ENCODE data around the gene NOL3. TPM values are rescaled to one million over a fixed set of nuclear protein-coding genes. Genes with fewer than 3 reads are reported as not detected.

NOL3 gene
- total RNA-seq, 1 experiment from 2014 or later: 68.0 TPM

DNA sequence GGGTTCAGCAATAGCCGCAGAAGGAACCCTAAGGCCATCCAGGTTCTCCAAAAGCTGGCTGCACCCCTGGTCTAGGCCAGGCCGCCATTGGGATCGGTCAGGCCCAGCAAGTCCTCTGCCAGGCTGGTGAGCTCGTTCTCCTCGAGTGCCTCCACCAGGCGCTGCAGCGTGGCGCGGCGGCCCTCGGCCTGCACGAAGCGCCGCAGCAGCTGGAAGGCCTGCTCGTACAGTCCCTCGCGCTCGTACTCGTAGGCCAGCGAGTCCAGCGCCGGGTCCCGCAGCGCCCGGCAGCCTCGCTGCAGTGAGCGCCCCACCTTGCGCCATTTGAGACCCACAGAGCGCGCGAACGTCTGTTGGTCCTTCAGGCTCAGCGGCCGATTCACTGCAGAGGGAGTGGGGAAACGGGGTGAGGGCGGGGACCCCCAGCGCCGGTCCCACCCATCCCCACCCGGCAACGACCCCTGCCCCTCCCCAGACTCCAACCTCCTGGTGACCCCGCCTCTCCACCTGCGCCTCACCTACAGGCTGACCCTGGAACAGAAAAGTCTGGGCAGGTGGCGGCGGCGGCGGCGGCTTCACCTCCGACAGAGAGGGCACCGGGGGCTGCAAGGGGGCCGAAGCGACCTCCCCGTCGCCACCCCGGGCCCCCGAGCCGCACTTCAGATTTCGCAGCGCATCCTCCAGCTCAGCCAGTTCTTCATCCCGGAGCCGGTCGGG, 15.6 kb upstream of the NOL3 start:
- H2AFZ ChIP-seq: no peak overlapping the region
- no peak overlapping the region for H3K4me3 ChIP-seq
- intact Hi-C loops (cut with micrococcal nuclease; ENCODE audit: unreplicated experiment): loop anchor here (1.0 to 5.0 kb wide), 2 partner anchors 42 to 136 kb away; no protein-coding TSS in a partner anchor
- H4K20me1 ChIP-seq (ENCODE audit: insufficient read depth): 0 out of 2 replicates have a peak, but pooled peaks cover 3% of the 10 kb centered on the region
- POLR2A ChIA-PET (ENCODE audit: unreplicated experiment): no interaction called here
- H3K36me3 ChIP-seq (ENCODE audit: low read depth): no peaks in the 10 kb centered on the region
- no peaks in the 10 kb centered on the region for H3K9me2 ChIP-seq (ENCODE audit: insufficient read depth)
- peaks cover 29% of the 10 kb centered on the region; the same call in 1 of the 2 replicates for H3F3A ChIP-seq (ENCODE audit: insufficient read depth, low read depth)
- peaks cover 9% of the 10 kb centered on the region; the same call in 1 of the 2 replicates for H3K79me2 ChIP-seq (ENCODE audit: low read depth)
- CTCF ChIA-PET: interaction anchor here (0.7 to 1.3 kb wide), 3 partner anchors 15 to 137 kb away, joined by 4 to 9 read pairs (median 6); partner anchors contain the start of gene NOL3
- no peak overlapping the region for H3K27ac ChIP-seq
- TF ChIP-seq, protein P1, sequence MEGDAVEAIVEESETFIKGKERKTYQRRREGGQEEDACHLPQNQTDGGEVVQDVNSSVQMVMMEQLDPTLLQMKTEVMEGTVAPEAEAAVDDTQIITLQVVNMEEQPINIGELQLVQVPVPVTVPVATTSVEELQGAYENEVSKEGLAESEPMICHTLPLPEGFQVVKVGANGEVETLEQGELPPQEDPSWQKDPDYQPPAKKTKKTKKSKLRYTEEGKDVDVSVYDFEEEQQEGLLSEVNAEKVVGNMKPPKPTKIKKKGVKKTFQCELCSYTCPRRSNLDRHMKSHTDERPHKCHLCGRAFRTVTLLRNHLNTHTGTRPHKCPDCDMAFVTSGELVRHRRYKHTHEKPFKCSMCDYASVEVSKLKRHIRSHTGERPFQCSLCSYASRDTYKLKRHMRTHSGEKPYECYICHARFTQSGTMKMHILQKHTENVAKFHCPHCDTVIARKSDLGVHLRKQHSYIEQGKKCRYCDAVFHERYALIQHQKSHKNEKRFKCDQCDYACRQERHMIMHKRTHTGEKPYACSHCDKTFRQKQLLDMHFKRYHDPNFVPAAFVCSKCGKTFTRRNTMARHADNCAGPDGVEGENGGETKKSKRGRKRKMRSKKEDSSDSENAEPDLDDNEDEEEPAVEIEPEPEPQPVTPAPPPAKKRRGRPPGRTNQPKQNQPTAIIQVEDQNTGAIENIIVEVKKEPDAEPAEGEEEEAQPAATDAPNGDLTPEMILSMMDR (conservative IDR thresholded peaks at IDR 0.05): no peak
- TF ChIP-seq EZH2 (IDR thresholded peaks at IDR 0.05; ENCODE audit: low read depth): no peak
- BruUV-seq (replicated peaks): no TSS peak
- no peaks in the 10 kb centered on the region for H3K9me3 ChIP-seq (ENCODE audit: insufficient read depth, low read depth)
- DNase-seq: no peak
- no peak overlapping the region for H3K4me2 ChIP-seq
- H3K4me1 ChIP-seq (replicated peaks; ENCODE audit: insufficient read depth): peaks cover 9% of the 10 kb centered on the region
- no peaks in the 10 kb centered on the region for H3K27me3 ChIP-seq (ENCODE audit: insufficient read depth, low read depth)

DNA sequence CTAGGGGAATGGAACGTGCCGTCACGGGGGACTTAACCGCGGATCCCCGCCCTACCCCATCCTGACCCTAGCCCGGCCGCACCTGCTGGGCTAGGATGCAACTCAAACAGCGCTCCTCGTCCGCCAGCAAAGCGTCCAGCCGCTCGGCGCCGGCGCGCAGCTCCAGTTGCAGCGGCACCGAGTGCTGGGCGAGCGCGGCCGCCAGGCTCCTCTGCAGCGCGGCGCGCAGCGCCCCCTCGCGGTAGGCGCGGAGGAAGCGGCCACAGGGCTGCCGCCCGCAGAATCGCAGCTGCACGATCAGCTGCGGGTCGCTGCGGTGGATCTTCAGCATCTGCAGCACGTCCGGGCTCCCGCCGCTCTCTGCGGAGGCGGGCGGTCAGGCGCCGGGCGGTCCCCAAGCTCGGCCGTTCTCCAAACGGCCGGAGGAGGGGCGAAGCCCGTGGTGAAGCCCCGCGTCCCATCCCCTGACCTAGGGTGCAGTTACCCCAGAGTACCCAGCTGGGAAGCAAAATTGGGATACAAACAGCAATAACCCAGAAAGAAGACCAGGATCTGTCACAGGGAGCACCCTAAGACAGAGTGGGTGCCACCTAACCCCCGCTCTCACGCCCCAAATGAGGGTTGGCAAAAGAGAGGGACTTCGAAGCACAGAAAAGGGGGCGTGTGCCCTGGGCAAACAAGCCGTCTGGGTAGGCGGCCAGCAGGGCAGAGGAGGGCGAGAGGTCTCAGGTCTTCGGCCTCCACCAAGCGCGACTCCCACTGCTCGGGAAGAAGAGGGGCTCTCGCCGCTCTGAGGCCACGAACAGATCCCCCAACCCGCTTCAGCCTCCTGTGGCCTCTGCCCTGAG, 14.8 kb upstream of the NOL3 start:
- H3K79me2 ChIP-seq (ENCODE audit: low read depth): peaks cover 9% of the 10 kb centered on the region; the same call in 1 of the 2 replicates
- H3K36me3 ChIP-seq (ENCODE audit: low read depth): no peaks in the 10 kb centered on the region
- H3K27ac ChIP-seq: no peak overlapping the region
- intact Hi-C loops (cut with micrococcal nuclease; ENCODE audit: unreplicated experiment): loop anchor here (1.0 to 5.0 kb wide), 2 partner anchors 43 to 137 kb away; no protein-coding TSS in a partner anchor
- H4K20me1 ChIP-seq (ENCODE audit: insufficient read depth): 0 out of 2 replicates have a peak, but pooled peaks cover 3% of the 10 kb centered on the region
- peaks cover 9% of the 10 kb centered on the region for H3K4me1 ChIP-seq (replicated peaks; ENCODE audit: insufficient read depth)
- no peak overlapping the region for H3K4me3 ChIP-seq
- H3K9me2 ChIP-seq (ENCODE audit: insufficient read depth): no peaks in the 10 kb centered on the region
- ChIA-PET CTCF (interaction anchor here (0.7 to 1.3 kb wide), 3 partner anchors 15 to 138 kb away, joined by 4 to 9 read pairs (median 6); partner anchors contain the start of gene NOL3), POLR2A (ENCODE audit: unreplicated experiment) (no interaction called here)
- DNase-seq: peak in 1 of 2 experiments; percentile 62
- no TSS peak for BruUV-seq (replicated peaks)
- H3K4me2 ChIP-seq: no peak overlapping the region
- H2AFZ ChIP-seq: no peak overlapping the region
- H3K27me3 ChIP-seq (ENCODE audit: insufficient read depth, low read depth): no peaks in the 10 kb centered on the region
- no peak for TF ChIP-seq EZH2 (IDR thresholded peaks at IDR 0.05; ENCODE audit: low read depth)
- TF ChIP-seq, protein P1 (conservative IDR thresholded peaks at IDR 0.05): no peak
- no peaks in the 10 kb centered on the region for H3K9me3 ChIP-seq (ENCODE audit: insufficient read depth, low read depth)
- H3F3A ChIP-seq (ENCODE audit: insufficient read depth, low read depth): peaks cover 29% of the 10 kb centered on the region; the same call in 1 of the 2 replicates

DNA sequence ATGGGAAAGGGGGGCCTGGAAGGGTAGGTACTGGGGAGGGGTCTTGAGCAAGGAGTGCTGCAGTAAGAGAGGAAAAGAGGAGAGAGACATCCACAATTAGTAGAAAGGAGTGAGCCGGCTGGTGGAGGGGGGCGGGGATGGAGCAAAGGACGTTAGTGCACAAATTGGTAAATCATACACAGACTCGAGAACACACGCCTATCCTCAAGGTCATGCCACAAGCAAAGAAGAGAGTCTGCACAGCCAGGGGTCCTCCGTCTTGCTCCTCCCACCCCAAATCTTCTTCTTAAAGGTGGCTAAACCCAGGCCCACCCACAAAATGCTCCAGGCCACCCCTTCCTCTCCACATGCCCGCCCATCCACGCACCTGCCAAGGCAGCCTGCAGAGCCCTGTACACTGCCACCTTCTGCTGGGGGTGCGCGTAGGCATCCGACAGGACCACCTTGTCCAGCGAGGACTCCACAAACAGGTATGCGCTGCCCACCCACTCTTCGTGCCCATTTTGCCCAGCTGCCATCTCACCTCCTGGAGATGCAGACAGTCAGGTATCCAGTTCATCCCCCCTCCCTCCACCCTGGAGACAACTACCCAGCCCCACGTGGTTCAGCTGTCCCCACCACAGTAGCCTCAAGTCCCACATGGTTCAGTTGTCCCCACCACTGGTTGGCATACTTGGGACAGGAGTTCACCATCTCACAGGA, 14.0 kb upstream of the NOL3 start:
- TF ChIP-seq, protein P1 (conservative IDR thresholded peaks at IDR 0.05): no peak
- no peak for TF ChIP-seq EZH2 (IDR thresholded peaks at IDR 0.05; ENCODE audit: low read depth)
- Histone ChIP-seq H4K20me1 (ENCODE audit: insufficient read depth) (0 out of 2 replicates have a peak, but pooled peaks cover 3% of the 10 kb centered on the region), H3K27me3 (ENCODE audit: insufficient read depth, low read depth) (no peaks in the 10 kb centered on the region), H3F3A (ENCODE audit: insufficient read depth, low read depth) (peaks cover 29% of the 10 kb centered on the region; the same call in 1 of the 2 replicates), H3K4me3 (no peak overlapping the region), H3K4me2 (no peak overlapping the region), H2AFZ (no peak overlapping the region), H3K79me2 (ENCODE audit: low read depth) (peaks cover 9% of the 10 kb centered on the region), H3K4me1 (replicated peaks; ENCODE audit: insufficient read depth) (peaks cover 9% of the 10 kb centered on the region), H3K27ac (no peak overlapping the region), H3K9me2 (ENCODE audit: insufficient read depth) (no peaks in the 10 kb centered on the region), H3K36me3 (ENCODE audit: low read depth) (no peaks in the 10 kb centered on the region), H3K9me3 (ENCODE audit: insufficient read depth, low read depth) (no peaks in the 10 kb centered on the region)
- no TSS peak for BruUV-seq (replicated peaks)
- ChIA-PET POLR2A (ENCODE audit: unreplicated experiment) (no interaction called here), CTCF (interaction anchor here (1.3 kb wide), 1 partner anchor 139 kb away, joined by 9 read pairs; no protein-coding TSS in a partner anchor)
- no peak for DNase-seq
- intact Hi-C loops (cut with micrococcal nuclease; ENCODE audit: unreplicated experiment): loop anchor here (5.0 kb wide), 1 partner anchor 44 kb away; no protein-coding TSS in a partner anchor

Measured in PC-9 (cell line).